H1 (cell line): Measurements from ENCODE around the gene MAP2K2. TPM values are rescaled to one million over a fixed set of nuclear protein-coding genes. Genes with fewer than 3 reads are reported as not detected.

Experiments
- CTCF ChIA-PET: fragments of 300-600 bp; sonication (Branson Sonifier 250); formaldehyde crosslinking; loops from one replicate; lab custom pipeline; 2021; ENCODE audit not compliant: partially characterized antibody; lab: Charles Lee
- POLR2A ChIA-PET: fragments of 300-600 bp; sonication (Branson Sonifier 250); formaldehyde crosslinking; loops from one replicate; lab custom pipeline; 2021; ENCODE audit warnings: inconsistent platforms; ENCODE audit not compliant: partially characterized antibody; lab: Charles Lee
- DNase-seq, 2 experiments: peaks; one replicate each; pipeline versions ENCODE4 v3.0.0 to v3.0.0-alpha.2; 2010 to 2022; ENCODE audit warnings: low spot score in 2 of 2, low read depth in 1 of 2, mixed read lengths in 1 of 2
- FAIRE-seq: peaks from 2 replicates; lab custom pipeline; 2011; peaks lifted over from hg19 to GRCh38; lab: Jason Lieb, UNC
- H2AFZ ChIP-seq: 2 replicates; pipeline ENCODE4 v1.8.1; 2012; ENCODE audit warnings: low read length, inconsistent platforms
- H2AK5ac ChIP-seq: 2 replicates; pipeline ENCODE4 v1.6.1; 2013; ENCODE audit warnings: low read depth, low read length
- H2BK120ac ChIP-seq: replicated peaks from 2 replicates; pipeline ENCODE3; 2013; ENCODE audit warnings: low read depth, low read length, inconsistent platforms
- H2BK12ac ChIP-seq: 2 replicates; pipeline ENCODE4 v1.6.1; 2013; ENCODE audit warnings: low read depth, low read length
- H2BK15ac ChIP-seq: 2 replicates; pipeline ENCODE4 v1.6.1; 2013; ENCODE audit warnings: low read length
- H2BK20ac ChIP-seq: 2 replicates; pipeline ENCODE4 v1.6.1; 2013; ENCODE audit warnings: low read length
- H2BK5ac ChIP-seq: 2 replicates; pipeline ENCODE4 v1.6.1; 2013; ENCODE audit warnings: low read depth, low read length
- H3K14ac ChIP-seq: 2 replicates; pipeline ENCODE4 v1.6.1; 2013; ENCODE audit warnings: inconsistent platforms; ENCODE audit not compliant: insufficient read length
- H3K18ac ChIP-seq: 2 replicates; pipeline ENCODE4 v1.6.1; 2013; ENCODE audit warnings: low read length; ENCODE audit errors: extremely low read depth
- H3K23ac ChIP-seq: 2 replicates; pipeline ENCODE4 v1.6.1; 2013; ENCODE audit warnings: inconsistent platforms; ENCODE audit not compliant: insufficient read length
- H3K23me2 ChIP-seq: 2 replicates; pipeline ENCODE4 v1.6.1; 2013; ENCODE audit warnings: low read depth, low read length
- H3K27ac ChIP-seq: 2 replicates; pipeline ENCODE4 v1.6.1; 2011; ENCODE audit warnings: low read depth, low read length, inconsistent platforms
- H3K27me3 ChIP-seq, 4 experiments: replicated peaks in 1 of 4; 1 replicate in 1 of 4; 2 replicates in 3 of 4; pipeline versions ENCODE4 v1.6.1 to v1.8.1; 2011 to 2013; ENCODE audit warnings: low read length in 3 of 4, mild to moderate bottlenecking in 3 of 4, inconsistent platforms in 2 of 4, mixed read lengths in 2 of 4, moderate library complexity in 1 of 4; ENCODE audit not compliant: control insufficient read depth in 3 of 4, insufficient read depth in 3 of 4; ENCODE audit errors: extremely low read depth in 1 of 4
- H3K36me3 ChIP-seq, 4 experiments: 2 replicates each; pipeline versions ENCODE4 v1.6.1 to v1.8.1; 2011 to 2013; ENCODE audit warnings: mild to moderate bottlenecking in 4 of 4, low read length in 3 of 4, moderate library complexity in 2 of 4, control low read depth in 1 of 4, inconsistent platforms in 1 of 4; ENCODE audit not compliant: insufficient read depth in 4 of 4, control insufficient read depth in 2 of 4
- H3K4ac ChIP-seq: replicated peaks from 2 replicates; pipeline ENCODE3; 2013; ENCODE audit warnings: low read length, low read depth, mixed read lengths, inconsistent platforms; ENCODE audit not compliant: insufficient read length
- H3K4me1 ChIP-seq, 4 experiments: replicated peaks in 1 of 4; 1 replicate in 1 of 4; 2 replicates in 3 of 4; pipeline versions ENCODE4 v1.6.1 to v1.8.1; 2011 to 2013; ENCODE audit warnings: low read length in 3 of 4, inconsistent platforms in 2 of 4, mixed read lengths in 1 of 4; ENCODE audit not compliant: insufficient read depth in 4 of 4, control insufficient read depth in 3 of 4
- H3K4me2 ChIP-seq, 2 experiments: 2 replicates each; pipeline versions ENCODE4 v1.6.1 to v1.8.1; 2011 to 2013; ENCODE audit warnings: low read depth in 2 of 2, low read length in 2 of 2, control low read depth in 1 of 2, inconsistent platforms in 1 of 2, mild to moderate bottlenecking in 1 of 2; ENCODE audit not compliant: insufficient read depth in 1 of 2
- H3K4me3 ChIP-seq, 4 experiments: fragments of 200-600, 300-600 bp in 1 of 4; sonication (generic), shearing (Covaris generic), sonication (Bioruptor Twin) in 1 of 4; 2 replicates each; pipeline versions ENCODE4 v1.5.1 to v1.8.1; 2011 to 2016; ENCODE audit warnings: low read length in 4 of 4, low read depth in 3 of 4, control low read depth in 2 of 4, inconsistent platforms in 2 of 4, mild to moderate bottlenecking in 2 of 4, mixed read lengths in 1 of 4, moderate library complexity in 1 of 4; ENCODE audit not compliant: insufficient read depth in 2 of 4; ENCODE audit errors: extremely low read depth in 1 of 4
- H3K56ac ChIP-seq: replicated peaks from 2 replicates; pipeline ENCODE3; 2013; ENCODE audit warnings: low read depth, mild to moderate bottlenecking, mixed read lengths, low read length, inconsistent platforms; ENCODE audit not compliant: insufficient read length
- H3K79me1 ChIP-seq: 2 replicates; pipeline ENCODE4 v1.6.1; 2013; ENCODE audit warnings: low read depth, low read length, control low read depth
- H3K79me2 ChIP-seq, 2 experiments: 2 replicates each; pipeline versions ENCODE4 v1.6.1 to v1.8.1; 2012 to 2013; ENCODE audit warnings: low read length in 2 of 2, mild to moderate bottlenecking in 2 of 2, inconsistent platforms in 1 of 2; ENCODE audit not compliant: insufficient read depth in 2 of 2, control insufficient read depth in 1 of 2
- H3K9ac ChIP-seq, 4 experiments: replicated peaks in 1 of 4; 1 replicate in 1 of 4; 2 replicates in 3 of 4; pipeline versions ENCODE4 v1.6.1 to v1.8.1; 2011 to 2013; ENCODE audit warnings: low read depth in 3 of 4, low read length in 3 of 4, control low read depth in 2 of 4, mild to moderate bottlenecking in 2 of 4, moderate library complexity in 2 of 4, inconsistent platforms in 1 of 4; ENCODE audit errors: extremely low read depth in 1 of 4
- H3K9me3 ChIP-seq, 2 experiments: 2 replicates each; pipeline versions ENCODE4 v1.6.1 to v1.8.1; 2012 to 2013; ENCODE audit warnings: mild to moderate bottlenecking in 2 of 2, moderate library complexity in 2 of 2, control low read depth in 1 of 2, inconsistent platforms in 1 of 2, low read depth in 1 of 2, low read length in 1 of 2, mixed read lengths in 1 of 2; ENCODE audit not compliant: insufficient read depth in 2 of 2
- H4K20me1 ChIP-seq, 2 experiments: replicated peaks in 1 of 2; 2 replicates each; pipeline versions ENCODE3 to v1.8.1; 2011 to 2013; ENCODE audit warnings: inconsistent platforms in 2 of 2, low read length in 2 of 2, mild to moderate bottlenecking in 1 of 2; ENCODE audit not compliant: insufficient read depth in 2 of 2, control insufficient read depth in 1 of 2
- H4K5ac ChIP-seq: 2 replicates; pipeline ENCODE4 v1.6.1; 2013; ENCODE audit warnings: low read length, low read depth, mixed read lengths, inconsistent platforms; ENCODE audit not compliant: insufficient read length
- H4K8ac ChIP-seq: 2 replicates; pipeline ENCODE4 v1.8.0; 2013; ENCODE audit warnings: mild to moderate bottlenecking, moderate library complexity, low read length, inconsistent platforms; ENCODE audit not compliant: insufficient read depth; ENCODE audit errors: extremely low read depth
- H4K91ac ChIP-seq: replicated peaks from 2 replicates; pipeline ENCODE3; 2013; ENCODE audit warnings: low read length, mixed read lengths, inconsistent platforms; ENCODE audit not compliant: insufficient read length
- CTCF ChIP-seq, 3 experiments: IDR thresholded peaks; 1 replicate in 2 of 3; 2 replicates in 1 of 3; pipeline versions ENCODE4 v1.5.1 to v1.6.1; 2011; ENCODE audit warnings: low read length in 3 of 3, mild to moderate bottlenecking in 3 of 3, inconsistent platforms in 2 of 3, low read depth in 1 of 3, moderate library complexity in 1 of 3; ENCODE audit not compliant: insufficient read depth in 1 of 3; ENCODE audit errors: control extremely low read depth in 1 of 3
- WGBS, 2 experiments: shearing (Covaris generic) in 1 of 2; methylation state at CpG; one replicate each; pipeline versions ENCODE4 v1.1.6 to v1.1.7; 2013 to 2015; ENCODE audit warnings: low lambda C conversion rate in 2 of 2, mixed read lengths in 2 of 2, inconsistent platforms in 1 of 2, low coverage in 1 of 2, missing lambda C conversion rate in 1 of 2; ENCODE audit not compliant: insufficient replicate concordance in 2 of 2, insufficient coverage in 1 of 2, insufficient read length in 1 of 2; ENCODE audit errors: extremely low coverage in 1 of 2, missing lambda C conversion rate in 1 of 2; 5-methylcytosine and 5-hydroxymethylcytosine counted together
- polyA plus RNA-seq, 7 experiments: library from polyadenylated mRNA; depleted of rRNA in 3 of 7; stranded (reverse) in 5 of 7; unstranded in 2 of 7; fragments of >200 nt in 5 of 7; fragments of 200-250 nt in 2 of 7; gene quantifications; 1 replicate in 5 of 7; 2 replicates in 1 of 7; 4 replicates in 1 of 7; pipeline versions ENCODE4 v1.2.1 to v1.2.3, GENCODE V29; 2011 to 2013; ENCODE audit warnings: missing spikeins in 2 of 7, mixed read lengths in 2 of 7
- total RNA-seq: library from RNA; stranded (reverse); fragmentation: NEBNext Ultra II Directional; extraction: Animal tissue kit (Norgen Biotek cat#: 25700); gene quantifications from 2 replicates; pipeline ENCODE4 v1.2.1, GENCODE V29; 2021

The MAP2K2 gene
- total and polyA plus RNA-seq, 2 of the 8 experiments (the other 6 are each of a cell fraction or from before 2014, with no cell fraction given) = 111 to 162 TPM

DNA sequence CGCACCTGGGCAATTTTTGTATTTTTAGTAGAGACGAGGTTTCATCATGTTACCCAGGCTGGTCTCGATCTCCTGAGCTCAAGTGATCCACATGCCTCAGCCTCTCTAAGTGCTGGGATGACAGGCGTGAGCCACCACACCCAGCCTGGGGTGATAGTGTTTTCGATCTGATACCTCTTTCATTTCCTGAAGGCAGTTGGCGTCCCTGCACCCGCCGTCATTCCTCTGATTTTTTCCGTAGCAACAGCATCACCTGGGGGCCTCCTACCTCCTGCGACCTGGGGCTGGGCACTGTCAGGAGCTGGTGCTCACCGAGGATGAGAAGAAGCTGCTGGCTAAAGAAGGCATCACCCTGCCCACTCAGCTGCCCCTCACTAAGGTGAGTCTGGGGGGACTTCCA is 40.3 kb upstream of the MAP2K2 start:
- no peak overlapping the region for H3K9ac ChIP-seq
- DNase-seq (no peak), FAIRE-seq (no peak)
- WGBS, 2 experiments = 82% methylated on average over 11 of the region's 11 CpGs; no CpG with 5 or more reads in 1 of the 2 experiments
- no peak overlapping the region; the same call in 1 of the 2 replicates for H3K18ac ChIP-seq
- H3K23ac ChIP-seq = no peak overlapping the region
- POLR2A ChIA-PET = no interaction called here
- H3K79me1 ChIP-seq = no peaks in the 10 kb centered on the region
- H3K14ac ChIP-seq = no peak overlapping the region
- H3K4ac ChIP-seq = no peak overlapping the region
- no peak overlapping the region for H2BK20ac ChIP-seq
- H3K4me3 ChIP-seq = no peak overlapping the region
- H4K5ac ChIP-seq = no peak overlapping the region
- no peak overlapping the region for H3K27ac ChIP-seq
- no peak for TF ChIP-seq CTCF (IDR thresholded peaks at IDR 0.05; ENCODE audit: control extremely low read depth in 1 of 3, insufficient read depth in 1 of 3, low read depth in 1 of 3, low read length in 3 of 3)
- H3K56ac ChIP-seq = no peak overlapping the region
- no peaks in the 10 kb centered on the region for H3K79me2 ChIP-seq
- H3K36me3 ChIP-seq = no peaks in the 10 kb centered on the region
- no peaks in the 10 kb centered on the region for H3K23me2 ChIP-seq
- no peak overlapping the region for H2AK5ac ChIP-seq
- H3K4me2 ChIP-seq = no peak overlapping the region
- H2BK5ac ChIP-seq = no peak overlapping the region
- no peak overlapping the region for H2AFZ ChIP-seq
- H2BK15ac ChIP-seq = no peak overlapping the region
- no peak overlapping the region for H4K8ac ChIP-seq
- H3K4me1 ChIP-seq = no peaks in the 10 kb centered on the region
- no peak overlapping the region for H4K91ac ChIP-seq
- no peaks in the 10 kb centered on the region for H3K9me3 ChIP-seq
- H3K27me3 ChIP-seq = peaks cover 0 to 2% (median 0%) of the 10 kb centered on the region in 4 experiments; a peak in 2 of 7 replicates
- no peak overlapping the region for H2BK12ac ChIP-seq
- CTCF ChIA-PET = interaction anchor here (0.9 to 8.4 kb wide), 7 partner anchors 14 to 59 kb away, joined by 3 to 91 read pairs (median 3); no protein-coding TSS in a partner anchor
- H2BK120ac ChIP-seq = no peak overlapping the region
- H4K20me1 ChIP-seq = peaks cover 0 to 1% of the 10 kb centered on the region in 2 experiments
